GM12878 (cell line): Measurements from ENCODE around the gene DCAF7. TPM values are rescaled to one million over a fixed set of nuclear protein-coding genes. Genes with fewer than 3 reads are reported as not detected.

Source experiments
- ATAC-seq: fragments of 200-7000 bp; cut with Tn5 transposase; 3 replicates; pipeline ENCODE4 v1.9.1; 2020; ENCODE audit warnings: mild to moderate bottlenecking, moderate library complexity
- BruUV-seq: library from RNA; stranded (reverse); fragments of 400-500 nt; replicated peaks from 2 replicates; lab custom pipeline; 2021; lab: Mats Ljungman, UMichigan
- CTCF ChIA-PET: fragments of 300-600 bp; sonication (Branson Sonifier 250); formaldehyde crosslinking; extraction: SDS; loops from one replicate; lab custom pipeline; 2021; ENCODE audit warnings: inconsistent platforms; lab: Yijun Ruan, JAX
- POLR2A ChIA-PET: fragments of 350-600 bp; formaldehyde crosslinking; extraction: SDS; loops from one replicate; lab custom pipeline; 2021; ENCODE audit warnings: inconsistent platforms; lab: Charles Lee
- RAD21 ChIA-PET: fragments of 300-600 bp; sonication (Branson Sonifier 250); formaldehyde crosslinking; loops from one replicate; lab custom pipeline; 2023; ENCODE audit warnings: antibody characterized with exemption; ENCODE audit not compliant: unreplicated experiment; lab: Charles Lee
- SMC1A ChIA-PET: fragments of 300-600 bp; sonication (Branson Sonifier 250); formaldehyde crosslinking; loops from one replicate; lab custom pipeline; 2023; ENCODE audit not compliant: unreplicated experiment, uncharacterized antibody; lab: Charles Lee
- DNase-seq: peaks from one replicate; pipeline ENCODE4 v3.0.0-alpha.2; 2011; ENCODE audit warnings: low read depth, low spot score
- FAIRE-seq: peaks from 3 replicates; lab custom pipeline; 2011; peaks lifted over from hg19 to GRCh38; lab: Jason Lieb, UNC
- H2AFZ ChIP-seq: 2 replicates; pipeline ENCODE4 v1.6.0; 2011; ENCODE audit warnings: low read depth, low read length, control low read depth; ENCODE audit not compliant: control insufficient read depth
- H3K27ac ChIP-seq: 2 replicates; pipeline ENCODE4 v1.5.1; 2011; ENCODE audit warnings: control low read depth; ENCODE audit not compliant: control insufficient read depth, insufficient read depth
- H3K27me3 ChIP-seq, 2 experiments: replicated peaks in 1 of 2; 2 replicates each; pipeline versions ENCODE4 v1.6.0 to v1.6.1; 2011; ENCODE audit warnings: low read length in 1 of 2; ENCODE audit not compliant: control insufficient read depth in 2 of 2, insufficient read depth in 2 of 2
- H3K36me3 ChIP-seq, 2 experiments: 2 replicates each; pipeline ENCODE4 v1.5.1; 2011; ENCODE audit warnings: low read length in 1 of 2; ENCODE audit not compliant: control insufficient read depth in 2 of 2, insufficient read depth in 2 of 2
- H3K4me1 ChIP-seq: 2 replicates; pipeline ENCODE4 v1.6.1; 2011; ENCODE audit warnings: mild to moderate bottlenecking, low read length, moderate library complexity, mixed read lengths; ENCODE audit not compliant: control insufficient read depth, insufficient read depth
- H3K4me2 ChIP-seq: 2 replicates; pipeline ENCODE4 v1.6.0; 2011; ENCODE audit warnings: control low read depth; ENCODE audit not compliant: control insufficient read depth, insufficient read depth
- H3K4me3 ChIP-seq: fragments of 200-600 bp; sonication (generic); 2 replicates; pipeline ENCODE4 v1.5.1; 2016
- H3K79me2 ChIP-seq: 2 replicates; pipeline ENCODE4 v1.6.0; 2011; ENCODE audit warnings: low read length; ENCODE audit not compliant: control insufficient read depth, insufficient read depth
- H3K9ac ChIP-seq: 2 replicates; pipeline ENCODE4 v1.8.0; 2011; ENCODE audit warnings: low read length, control low read depth, mixed read lengths; ENCODE audit not compliant: control insufficient read depth, insufficient read depth
- H3K9me3 ChIP-seq: replicated peaks from 3 replicates; pipeline ENCODE4 v1.5.1; 2011; ENCODE audit warnings: mild to moderate bottlenecking, low read length; ENCODE audit not compliant: control insufficient read depth, insufficient read depth
- H4K20me1 ChIP-seq: 2 replicates; pipeline ENCODE4 v1.6.0; 2011; ENCODE audit not compliant: control insufficient read depth, insufficient read depth
- CEBPZ ChIP-seq: fragments of 150-350 bp; IDR thresholded peaks from 2 replicates; pipeline ENCODE4 v1.6.1; 2016; ENCODE audit warnings: low read depth, low read length
- CHD1 ChIP-seq: IDR thresholded peaks from 2 replicates; pipeline ENCODE4 v1.6.1; 2012; ENCODE audit warnings: low read depth, low read length, improper control_type of control experiment
- EED ChIP-seq: sonication (generic); IDR thresholded peaks from 2 replicates; pipeline ENCODE4 v1.6.1; 2016; ENCODE audit warnings: antibody characterized with exemption, low read depth
- FOS ChIP-seq: IDR thresholded peaks from 3 replicates; pipeline ENCODE4 v1.6.1; 2011; ENCODE audit warnings: borderline replicate concordance; ENCODE audit not compliant: insufficient read length; ENCODE audit errors: extremely low read depth
- HDAC2 ChIP-seq: fragments of 200-600 bp; sonication (generic); IDR thresholded peaks from 2 replicates; pipeline ENCODE4 v1.6.1; 2017
- IKZF2 ChIP-seq, 2 experiments: fragments of 450-650 bp; IDR thresholded peaks; 2 replicates each; pipeline ENCODE4 v1.6.1; 2017; ENCODE audit warnings: mild to moderate bottlenecking in 2 of 2, moderate library complexity in 2 of 2
- MTA3 ChIP-seq: IDR thresholded peaks from 2 replicates; pipeline ENCODE4 v1.6.1; 2012; ENCODE audit warnings: low read length, inconsistent platforms, borderline replicate concordance
- PKNOX1 ChIP-seq: fragments of 450-650 bp; IDR thresholded peaks from 2 replicates; pipeline ENCODE4 v1.6.1; 2016; ENCODE audit warnings: mild to moderate bottlenecking
- PML ChIP-seq: IDR thresholded peaks from 2 replicates; pipeline ENCODE4 v1.6.1; 2012; ENCODE audit warnings: low read length, inconsistent platforms
- POLR2AphosphoS5 ChIP-seq: IDR thresholded peaks from 2 replicates; pipeline ENCODE4 v1.6.1; 2011; ENCODE audit warnings: mild to moderate bottlenecking, low read length, inconsistent platforms
- POU2F2 ChIP-seq: IDR thresholded peaks from 3 replicates; pipeline ENCODE4 v1.6.1; 2011; ENCODE audit warnings: low read depth, mild to moderate bottlenecking, low read length, borderline replicate concordance
- RAD21 ChIP-seq: IDR thresholded peaks from 2 replicates; pipeline ENCODE4 v1.6.1; 2011; ENCODE audit warnings: mild to moderate bottlenecking, low read depth, low read length, moderate library complexity; ENCODE audit not compliant: insufficient read depth
- RCOR1 ChIP-seq: conservative IDR thresholded peaks from 2 replicates; pipeline ENCODE4 v1.6.1; 2012; ENCODE audit warnings: low read depth, low read length, improper control_type of control experiment
- RELA ChIP-seq: fragments of 450-650 bp; IDR thresholded peaks from 2 replicates; pipeline ENCODE4 v1.8.0; 2014; ENCODE audit warnings: borderline replicate concordance; ENCODE audit not compliant: partially characterized antibody
- SMAD1 ChIP-seq: fragments of 450-650 bp; IDR thresholded peaks from 2 replicates; pipeline ENCODE4 v1.6.1; 2018; ENCODE audit warnings: mild to moderate bottlenecking, low read depth; ENCODE audit not compliant: partially characterized antibody
- TAF1 ChIP-seq: IDR thresholded peaks from 2 replicates; pipeline ENCODE4 v1.6.1; 2011; ENCODE audit warnings: mild to moderate bottlenecking, low read depth, low read length, borderline replicate concordance
- ZNF207 ChIP-seq: fragments of 450-650 bp; IDR thresholded peaks from 2 replicates; pipeline ENCODE4 v1.6.1; 2014; ENCODE audit warnings: antibody characterized with exemption, mild to moderate bottlenecking, borderline replicate concordance
- WGBS: methylation state at CpG from one replicate; pipeline ENCODE4 v1.1.6; 2016; ENCODE audit warnings: low lambda C conversion rate; ENCODE audit not compliant: insufficient replicate concordance, insufficient coverage; ENCODE audit errors: missing lambda C conversion rate; 5-methylcytosine and 5-hydroxymethylcytosine counted together
- in situ Hi-C: fragments of 300-500 bp; cut with MboI; formaldehyde crosslinking; loops from 9 replicates; pipeline ENCODE4 v1.14.3; 2018; ENCODE audit warnings: mixed read lengths
- intact Hi-C: fragments of 100-400 bp; cut with micrococcal nuclease; formaldehyde crosslinking; loops from one replicate; pipeline ENCODE4 v1.14.2; 2022; ENCODE audit not compliant: unreplicated experiment
- polyA plus RNA-seq, 11 experiments: library from polyadenylated mRNA; depleted of rRNA in 4 of 11; unstranded in 6 of 11; stranded (reverse) in 5 of 11; fragments of >200 nt; fragmentation: Nextera tagmentation in 4 of 11; fragmentation: Illumina TruSeq in 1 of 11; extraction: Ambion mirVana in 4 of 11; extraction: Trizol in 1 of 11; gene quantifications; 1 replicate in 1 of 11; 2 replicates in 10 of 11; pipeline versions ENCODE4 v1.2.1 to v1.2.3, GENCODE V29; 2011 to 2016; ENCODE audit warnings: inconsistent platforms in 2 of 11, missing spikeins in 2 of 11, low read depth in 1 of 11
- total RNA-seq, 4 experiments: library from RNA; depleted of rRNA in 3 of 4; stranded (reverse); fragments of >200 nt in 3 of 4; fragmentation: Illumina TruSeq in 1 of 4; extraction: Trizol in 1 of 4; gene quantifications; 2 replicates each; pipeline versions ENCODE4 v1.2.1 to v1.2.3, GENCODE V29; 2013 to 2021
- TF ChIP-seq, protein P1 (sequence below): fragments of 450-650 bp; formaldehyde crosslinking; IDR thresholded peaks from 2 replicates; pipeline ENCODE4 v1.4.0; 2022; ENCODE audit warnings: mild to moderate bottlenecking, moderate library complexity

The DCAF7 gene
- total and polyA plus RNA-seq, 10 of the 15 experiments (the other 5 are each of a cell fraction or from before 2014, with no cell fraction given): 27.0 to 103 (median 54.5) TPM

DNA sequence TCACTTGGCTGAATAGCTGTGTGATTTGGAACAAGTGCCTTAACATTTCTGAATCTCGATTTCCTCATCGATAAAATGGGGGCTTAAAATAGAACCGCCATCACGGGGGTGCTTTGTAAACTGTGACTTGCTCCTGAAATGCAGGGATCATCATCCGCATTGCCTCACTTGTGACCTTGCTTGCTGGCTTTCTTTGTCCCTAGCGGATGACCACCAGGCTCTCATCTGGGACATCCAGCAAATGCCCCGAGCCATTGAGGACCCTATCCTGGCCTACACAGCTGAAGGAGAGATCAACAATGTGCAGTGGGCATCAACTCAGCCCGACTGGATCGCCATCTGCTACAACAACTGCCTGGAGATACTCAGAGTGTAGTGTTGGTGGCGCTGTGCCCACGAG lies 38.5 kb downstream of the DCAF7 start (continued):
- TF ChIP-seq CEBPZ (no peak), PML (no peak)
- TF ChIP-seq, protein P1, sequence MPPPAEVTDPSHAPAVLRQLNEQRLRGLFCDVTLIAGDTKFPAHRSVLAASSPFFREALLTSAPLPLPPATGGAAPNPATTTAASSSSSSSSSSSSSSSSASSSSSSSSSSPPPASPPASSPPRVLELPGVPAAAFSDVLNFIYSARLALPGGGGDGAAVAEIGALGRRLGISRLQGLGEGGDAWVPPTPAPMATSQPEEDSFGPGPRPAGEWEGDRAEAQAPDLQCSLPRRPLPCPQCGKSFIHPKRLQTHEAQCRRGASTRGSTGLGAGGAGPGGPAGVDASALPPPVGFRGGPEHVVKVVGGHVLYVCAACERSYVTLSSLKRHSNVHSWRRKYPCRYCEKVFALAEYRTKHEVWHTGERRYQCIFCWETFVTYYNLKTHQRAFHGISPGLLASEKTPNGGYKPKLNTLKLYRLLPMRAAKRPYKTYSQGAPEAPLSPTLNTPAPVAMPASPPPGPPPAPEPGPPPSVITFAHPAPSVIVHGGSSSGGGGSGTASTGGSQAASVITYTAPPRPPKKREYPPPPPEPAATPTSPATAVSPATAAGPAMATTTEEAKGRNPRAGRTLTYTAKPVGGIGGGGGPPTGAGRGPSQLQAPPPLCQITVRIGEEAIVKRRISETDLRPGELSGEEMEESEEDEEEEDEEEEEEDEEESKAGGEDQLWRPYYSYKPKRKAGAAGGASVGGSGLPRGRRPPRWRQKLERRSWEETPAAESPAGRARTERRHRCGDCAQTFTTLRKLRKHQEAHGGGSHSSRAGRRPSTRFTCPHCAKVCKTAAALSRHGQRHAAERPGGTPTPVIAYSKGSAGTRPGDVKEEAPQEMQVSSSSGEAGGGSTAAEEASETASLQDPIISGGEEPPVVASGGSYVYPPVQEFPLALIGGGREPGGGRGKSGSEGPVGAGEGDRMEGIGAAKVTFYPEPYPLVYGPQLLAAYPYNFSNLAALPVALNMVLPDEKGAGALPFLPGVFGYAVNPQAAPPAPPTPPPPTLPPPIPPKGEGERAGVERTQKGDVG (CRISPR knock-in tag): no peak

DNA sequence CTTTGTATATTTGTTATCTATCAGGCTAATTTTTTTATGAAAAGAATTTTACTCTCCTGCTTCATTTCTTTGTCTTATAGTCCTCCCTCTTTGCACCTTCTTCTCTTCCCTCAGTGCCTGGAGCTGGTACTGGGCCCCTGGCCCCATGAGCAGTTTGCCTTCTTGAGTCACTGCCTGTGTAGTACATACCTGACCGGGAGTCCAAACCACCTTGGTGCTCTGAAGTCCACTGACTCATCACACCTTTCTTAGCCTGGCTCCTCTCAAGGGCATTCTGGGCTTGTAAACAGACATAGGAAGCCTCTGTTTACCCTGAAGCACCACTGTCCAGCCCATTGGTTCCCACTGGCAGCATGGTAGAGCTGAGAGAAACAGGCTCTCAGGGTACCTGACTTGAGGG lies 39.4 kb downstream of the DCAF7 start:
- no peak for FAIRE-seq
- H3K27me3 ChIP-seq: no peaks in the 10 kb centered on the region
- intact Hi-C loops: no loop called here
- CTCF ChIA-PET: no interaction called here
- H3K9me3 ChIP-seq: no peaks in the 10 kb centered on the region
- no peak overlapping the region for H3K4me3 ChIP-seq
- no peak overlapping the region for H3K27ac ChIP-seq
- in situ Hi-C loops: no loop called here
- WGBS: 93% methylated on average over 1 of the region's 1 CpG
- no peak overlapping the region for H3K9ac ChIP-seq
- RAD21 ChIA-PET: no interaction called here
- no peak for ATAC-seq
- H3K4me2 ChIP-seq: no peak overlapping the region
- H2AFZ ChIP-seq: no peak overlapping the region
- H4K20me1 ChIP-seq: no peaks in the 10 kb centered on the region
- no peak for DNase-seq
- POLR2A ChIA-PET: no interaction called here
- BruUV-seq: no TSS peak
- peaks cover 26 to 46% of the 10 kb centered on the region in 2 experiments for H3K36me3 ChIP-seq
- SMC1A ChIA-PET: no interaction called here
- no peaks in the 10 kb centered on the region for H3K79me2 ChIP-seq
- no peaks in the 10 kb centered on the region; the same call in 1 of the 2 replicates for H3K4me1 ChIP-seq
- TF ChIP-seq TAF1 (no peak), SMAD1 (no peak), HDAC2 (no peak), MTA3 (no peak), ZNF207 (no peak), POU2F2 (no peak), FOS (no peak), IKZF2 (IDR thresholded peaks at IDR 0.05) (no peak), RCOR1 (no peak), CHD1 (no peak), PKNOX1 (no peak), POLR2AphosphoS5 (no peak), RELA (no peak), RAD21 (no peak), EED (no peak)
